ENCODE measurements around the gene JOSD2. TPM values are rescaled to one million over a fixed set of nuclear protein-coding genes. Genes with fewer than 3 reads are reported as not detected.

The JOSD2 gene
- total RNA-seq, 1 experiment from 2014 or later = 5.4 TPM

- Histone ChIP-seq H3K9me3 (ENCODE audit: control insufficient read depth, low read depth, low read length) (no peaks in the 10 kb centered on the region), H3K27me3 (ENCODE audit: insufficient read depth, low read length) (no peaks in the 10 kb centered on the region), H4K8ac (replicated peaks; ENCODE audit: insufficient read length, low read depth, low read length) (no peak overlapping the region), H3K9ac (ENCODE audit: extremely low read depth, insufficient read length, low read length) (no peak overlapping the region), H2BK20ac (ENCODE audit: low read depth, low read length, poor library complexity, severe bottlenecking) (no peak overlapping the region), H3K14ac (ENCODE audit: insufficient read depth, low read length) (no peak overlapping the region), H3K79me1 (ENCODE audit: insufficient read depth, low read depth, low read length, poor library complexity, severe bottlenecking) (no peaks in the 10 kb centered on the region), H3K4me1 (ENCODE audit: insufficient read depth, low read length) (no peaks in the 10 kb centered on the region), H3K79me2 (ENCODE audit: insufficient read depth, low read length) (no peaks in the 10 kb centered on the region), H4K91ac (ENCODE audit: insufficient read length, low read depth, low read length) (no peak overlapping the region), H2AFZ (ENCODE audit: low read length) (no peak overlapping the region), H2BK15ac (ENCODE audit: low read depth, low read length) (no peak overlapping the region), H4K5ac (ENCODE audit: insufficient read length, low read depth, low read length) (no peak overlapping the region), H2BK12ac (ENCODE audit: insufficient read length, low read depth, low read length) (no peak overlapping the region), H3K23me2 (ENCODE audit: insufficient read length, low read depth, low read length, poor library complexity, severe bottlenecking) (no peaks in the 10 kb centered on the region), H3K18ac (ENCODE audit: insufficient read length, low read depth, low read length) (no peak overlapping the region), H3K56ac (ENCODE audit: insufficient read length, low read depth, low read length) (no peak overlapping the region), H3T11ph (ENCODE audit: low read length) (no peak overlapping the region), H3K4me2 (ENCODE audit: insufficient read depth, insufficient read length, low read length) (no peak overlapping the region), H2BK5ac (ENCODE audit: insufficient read length, low read length) (no peak overlapping the region), H2BK120ac (ENCODE audit: low read depth, low read length, poor library complexity, severe bottlenecking) (no peak overlapping the region), H3K4ac (ENCODE audit: low read depth, low read length) (no peak overlapping the region), H2AK5ac (ENCODE audit: insufficient read length, low read length) (no peak overlapping the region), H3K27ac (ENCODE audit: insufficient read length, low read depth, low read length) (no peak overlapping the region), H3K23ac (ENCODE audit: insufficient read length, low read depth, low read length) (no peak overlapping the region), H4K20me1 (ENCODE audit: control insufficient read depth, insufficient read depth, insufficient read length) (no peaks in the 10 kb centered on the region)
- Mint-ChIP-seq H3K4me3 (no peak overlapping the region), H3K9me3 (no peaks in the 10 kb centered on the region), H3K36me3 (ENCODE audit: insufficient read depth in 1 of 3, low read depth in 3 of 3) (peaks cover 0 to 3% (median 0%) of the 10 kb centered on the region in 3 experiments; a peak in 1 of 7 replicates), H3K27ac (no peak overlapping the region), H3K27me3 (ENCODE audit: low read depth) (peaks cover 8% of the 10 kb centered on the region), H3K4me1 (peaks cover 2 to 19% of the 10 kb centered on the region in 2 experiments; a peak in 3 of 4 replicates)
- no CpG with 5 or more reads among the region's 21 CpGs for WGBS (ENCODE audit: extremely low coverage, insufficient read length, low lambda C conversion rate)
- DNase-seq = no peak
- no peak for TF ChIP-seq CTCF (conservative IDR thresholded peaks at IDR 0.05)
These were observed 32.0 kb upstream of the JOSD2 start for GRCh38 chr19:50542943-50543342.

Data from H9 (cell line).